ENCODE results near the gene SRRM4.

SRRM4 gene

DNA sequence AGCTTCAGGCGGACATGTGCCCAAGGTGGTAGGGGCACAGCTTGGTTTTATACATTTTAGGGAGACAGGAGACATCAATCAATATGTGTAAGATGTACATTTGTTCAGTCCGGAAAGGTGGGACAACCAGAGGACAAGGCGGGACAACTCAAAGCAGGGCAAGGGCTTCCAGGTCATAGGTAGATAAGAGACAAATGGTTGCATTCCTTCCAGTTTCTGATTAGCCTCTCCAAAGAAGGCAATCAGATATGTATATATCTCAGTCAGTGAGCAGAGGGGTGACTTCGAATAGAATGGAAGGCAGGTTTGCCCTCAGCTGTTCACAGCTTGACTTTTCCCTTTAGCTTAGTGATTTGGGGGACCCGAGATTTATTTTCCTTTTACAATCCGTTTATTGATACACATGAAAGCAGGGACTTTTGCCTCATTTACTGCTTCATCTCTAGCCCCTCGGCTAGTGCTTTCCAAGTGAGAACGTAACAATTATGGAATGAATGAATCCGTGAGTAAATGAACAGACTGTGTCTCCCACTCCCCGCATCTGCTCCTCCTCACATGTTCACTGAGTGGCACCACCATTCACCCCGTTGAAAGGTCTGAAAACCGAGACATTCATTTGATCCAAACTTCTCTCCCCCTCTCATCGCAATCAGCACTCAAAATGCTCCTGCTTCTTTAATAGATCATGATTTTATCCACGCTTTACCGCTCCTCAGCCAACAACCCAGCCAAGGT, 190.5 kb downstream of the SRRM4 start:
- no peak for DNase-seq

DNA sequence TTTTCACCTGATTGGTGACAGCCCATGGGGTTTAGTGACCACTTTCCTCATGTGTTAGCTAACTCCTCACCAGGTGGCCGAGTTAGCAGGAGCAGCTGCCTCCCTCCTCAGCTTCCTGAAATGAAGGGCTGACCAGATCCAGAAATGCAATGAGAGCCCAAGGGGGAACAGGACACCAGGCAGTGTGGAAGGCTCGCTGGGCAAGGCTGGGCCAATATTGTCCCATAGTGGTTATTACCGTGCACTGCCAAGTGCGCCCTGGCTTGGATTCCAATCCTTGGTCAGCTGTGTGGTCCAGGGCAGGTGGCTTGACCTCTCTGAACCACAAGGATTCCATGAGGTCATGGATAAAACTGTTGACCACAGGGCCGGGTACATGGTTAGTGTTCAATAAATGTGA, 193.7 kb downstream of the SRRM4 start:
- no peak for DNase-seq

- peak; percentile 26 for DNase-seq
Observed at GRCh38 chr12:119176267-119177055, 195.1 kb downstream of the SRRM4 start.

DNA sequence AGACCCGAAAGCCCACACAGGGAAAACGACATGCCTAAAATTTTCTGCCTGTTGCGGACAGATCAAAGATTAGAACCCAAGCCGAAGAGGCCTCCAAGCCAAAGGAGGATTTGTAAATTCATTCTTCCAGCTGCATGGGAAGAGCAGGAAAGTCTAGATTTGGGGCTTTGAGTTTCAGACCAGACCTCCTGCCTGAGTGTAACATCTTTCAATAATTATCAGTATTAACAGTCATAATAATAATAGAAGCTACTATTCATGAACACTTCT, 195.7 kb downstream of the SRRM4 start:
- DNase-seq, result no peak

DNA sequence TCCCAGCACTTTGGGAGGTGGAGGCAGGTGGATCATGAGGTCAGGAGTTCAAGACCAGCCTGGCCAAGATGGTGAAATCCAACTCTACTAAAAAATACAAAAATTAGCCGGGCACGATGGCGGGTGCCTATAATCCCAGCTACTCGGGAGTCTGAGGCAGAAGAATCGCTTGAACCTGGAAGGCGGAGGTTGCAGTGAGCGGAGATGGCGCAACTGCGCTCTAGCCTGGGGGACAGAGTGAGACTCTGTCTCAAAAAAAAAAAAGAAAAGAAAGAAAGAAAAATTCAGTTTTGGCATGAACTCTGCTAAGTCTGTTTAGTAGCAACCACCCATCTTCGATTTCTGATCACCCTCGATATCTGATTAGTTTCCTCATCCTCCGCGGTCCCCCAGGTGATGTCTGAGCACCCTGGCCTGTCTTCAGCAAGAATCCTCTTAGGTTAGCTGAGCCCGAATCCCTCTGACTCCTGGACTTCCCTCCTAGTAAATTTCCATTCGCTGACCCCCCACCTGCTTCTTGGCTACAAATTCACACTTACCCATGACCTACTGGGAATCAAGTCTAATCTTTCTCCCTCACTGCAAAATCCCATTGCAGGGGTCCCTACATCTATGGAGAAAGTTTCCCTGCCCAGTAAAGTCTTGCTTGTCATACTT, 196.5 kb downstream of the SRRM4 start:
- no peak for DNase-seq

GRCh38 chr12:119178544-119179334, 197.4 kb downstream of the SRRM4 start, which contains the start of gene HSPB8:
Gene HSPB8, plus strand, starts transcription at chr12:119178931. Its CDS starts 382 bp downstream, at chr12:119179313.
- DNase-seq, result peak in 1 of 2 experiments; percentile 14

DNA sequence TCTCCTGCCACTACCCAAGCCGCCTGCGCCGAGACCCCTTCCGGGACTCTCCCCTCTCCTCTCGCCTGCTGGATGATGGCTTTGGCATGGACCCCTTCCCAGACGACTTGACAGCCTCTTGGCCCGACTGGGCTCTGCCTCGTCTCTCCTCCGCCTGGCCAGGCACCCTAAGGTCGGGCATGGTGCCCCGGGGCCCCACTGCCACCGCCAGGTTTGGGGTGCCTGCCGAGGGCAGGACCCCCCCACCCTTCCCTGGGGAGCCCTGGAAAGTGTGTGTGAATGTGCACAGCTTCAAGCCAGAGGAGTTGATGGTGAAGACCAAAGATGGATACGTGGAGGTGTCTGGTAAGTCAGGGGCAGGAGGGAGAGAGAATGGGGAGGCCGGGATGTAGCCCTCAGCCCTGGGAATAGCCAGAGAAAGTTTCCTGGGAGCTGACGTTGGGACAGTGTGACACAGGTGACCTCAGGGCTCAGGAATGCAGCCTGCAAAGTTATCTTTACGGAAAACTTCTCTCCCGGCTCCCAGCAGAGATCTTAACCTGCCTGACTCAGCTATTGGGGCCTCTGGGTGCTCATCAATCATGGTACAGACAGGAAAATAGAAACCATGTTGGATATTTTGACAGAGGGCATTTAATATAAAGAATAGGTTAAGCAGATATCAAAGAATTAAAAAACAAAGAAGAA, 198.1 kb downstream of the SRRM4 start:
- DNase-seq, result peak; percentile 47 to 61

DNA sequence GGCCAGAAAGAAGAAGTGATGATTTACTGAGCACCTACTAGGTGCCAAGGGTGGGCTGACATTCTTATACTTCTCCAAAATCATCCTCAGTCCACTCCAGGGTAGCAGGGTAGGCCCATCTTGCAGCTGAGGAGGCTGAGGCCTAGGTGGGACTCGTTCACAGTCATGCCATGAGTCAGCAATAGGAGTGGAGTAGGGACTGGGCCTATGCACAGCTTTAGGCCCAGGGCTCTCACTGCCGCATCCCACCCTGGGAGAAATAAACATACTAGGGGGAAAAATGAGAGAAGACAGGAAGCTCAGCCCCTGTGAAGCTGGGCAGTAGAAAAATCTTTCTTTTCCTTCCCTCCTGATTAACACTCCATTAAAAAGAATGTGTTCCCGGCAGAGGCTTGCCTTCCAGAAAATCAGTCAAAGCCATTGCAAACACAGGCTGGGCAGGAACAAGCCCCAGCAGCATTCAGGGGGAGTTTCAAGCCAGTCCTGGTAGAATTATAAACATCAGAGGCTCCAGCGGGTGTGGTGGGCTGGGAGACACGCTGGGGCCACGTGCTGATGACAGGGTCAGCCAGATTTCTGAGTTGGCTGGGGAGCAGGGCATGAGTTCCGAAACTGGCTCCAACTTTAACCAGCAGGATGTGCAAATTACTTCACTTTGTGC, 199.2 kb downstream of the SRRM4 start:
- DNase-seq, result no peak

DNA sequence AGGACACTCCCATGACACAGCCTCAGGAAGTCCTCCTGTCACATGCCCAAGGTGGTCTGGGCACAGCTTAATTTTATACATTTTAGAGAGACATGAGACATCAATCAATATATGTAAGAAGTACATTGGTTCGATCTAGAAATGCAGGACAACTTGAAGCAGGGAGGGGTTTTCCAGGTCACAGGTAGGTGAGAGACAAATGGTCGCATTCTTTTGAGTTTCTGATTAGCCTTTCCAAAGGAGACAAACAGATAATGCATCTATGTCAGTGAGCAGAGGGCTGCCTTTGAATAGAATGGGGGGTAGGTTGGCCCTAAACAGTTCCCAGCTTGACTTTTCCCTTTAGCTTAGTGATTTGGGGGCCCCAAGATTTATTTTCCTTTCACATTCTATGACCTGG, 199.9 kb downstream of the SRRM4 start:
- no peak for DNase-seq

DNA sequence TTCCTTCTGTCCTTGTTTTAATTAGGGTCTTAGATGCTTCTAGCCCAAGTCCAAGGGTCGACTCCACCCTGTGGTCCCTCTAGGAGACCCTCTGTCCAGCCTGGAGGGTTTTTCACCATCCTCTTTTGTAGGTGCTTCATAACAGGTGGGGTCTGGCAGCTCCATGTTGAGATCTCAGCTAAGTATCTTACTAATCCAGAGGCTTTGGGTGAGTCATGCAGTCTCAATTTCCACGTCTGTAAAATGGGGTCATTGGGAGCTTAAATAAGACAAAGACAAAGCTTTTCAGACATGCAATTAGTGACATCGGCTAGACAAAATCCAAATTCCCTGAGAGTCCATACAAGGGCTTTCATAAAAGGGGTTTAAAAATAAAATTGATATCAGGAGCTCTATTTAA, 200.6 kb downstream of the SRRM4 start:
- DNase-seq, result no peak

DNA sequence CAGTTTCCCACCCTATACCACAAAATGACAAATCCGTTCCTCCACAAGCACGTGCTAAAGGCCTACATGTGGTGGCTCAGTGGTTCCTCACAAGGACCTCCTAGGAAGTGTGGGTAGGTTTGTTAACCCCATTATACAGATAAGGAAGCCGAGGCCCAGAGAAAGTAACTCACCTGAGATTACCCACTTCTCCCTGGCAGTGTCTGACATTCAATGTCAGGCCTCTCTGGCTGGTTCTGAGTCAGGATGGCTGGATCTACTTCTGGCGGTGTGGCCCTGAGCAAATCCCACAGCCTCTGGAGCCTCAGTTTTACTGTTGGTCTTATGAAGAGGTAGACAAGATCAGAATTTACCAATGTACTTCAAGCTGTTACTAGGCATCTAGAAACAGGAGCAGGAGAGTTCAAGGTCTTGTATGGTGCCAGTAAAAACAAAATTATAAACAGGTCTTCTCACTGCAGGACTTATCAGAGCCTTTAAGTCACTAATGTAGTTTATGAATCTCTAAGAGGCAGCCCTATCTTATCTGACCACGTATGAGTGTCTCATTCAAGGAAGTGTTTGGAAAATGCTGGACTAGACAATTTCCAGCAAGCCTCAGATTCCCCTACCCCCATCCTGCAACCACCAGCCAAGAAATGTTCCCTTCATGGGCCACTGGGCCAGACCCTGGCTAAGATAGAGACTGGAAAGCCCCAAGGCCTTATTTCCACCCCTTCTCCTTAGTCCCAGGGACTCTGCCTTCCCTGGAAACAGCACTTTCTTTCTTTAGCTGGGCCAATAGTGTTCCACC, 201.6 kb downstream of the SRRM4 start:
- DNase-seq, result no peak

- no peak for DNase-seq
Observed at GRCh38 chr12:119183942-119184695, 202.8 kb downstream of the SRRM4 start.

- DNase-seq, result no peak
Observed at GRCh38 chr12:119195256-119195655, 213.9 kb downstream of the SRRM4 start.

DNA sequence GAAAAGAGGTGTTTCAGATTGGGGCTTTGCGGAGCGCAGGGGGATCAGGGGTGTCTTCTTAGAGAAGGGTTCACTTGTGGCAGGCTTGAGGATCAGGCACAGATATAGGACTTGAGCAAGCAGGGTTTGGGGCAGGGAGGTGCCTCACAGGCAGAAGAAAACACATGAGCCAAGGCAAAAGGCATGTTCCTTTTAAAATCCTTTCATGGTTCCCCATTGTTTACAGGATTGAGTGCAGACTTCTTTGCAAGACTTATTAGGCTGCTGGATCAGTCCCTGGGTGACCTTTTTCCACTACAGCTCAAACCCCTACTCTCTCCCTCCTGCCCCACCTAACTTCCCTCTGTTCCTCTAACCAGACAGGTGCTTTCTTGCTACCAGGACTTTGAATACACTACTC, 217.1 kb downstream of the SRRM4 start:
- no peak for DNase-seq

DNA sequence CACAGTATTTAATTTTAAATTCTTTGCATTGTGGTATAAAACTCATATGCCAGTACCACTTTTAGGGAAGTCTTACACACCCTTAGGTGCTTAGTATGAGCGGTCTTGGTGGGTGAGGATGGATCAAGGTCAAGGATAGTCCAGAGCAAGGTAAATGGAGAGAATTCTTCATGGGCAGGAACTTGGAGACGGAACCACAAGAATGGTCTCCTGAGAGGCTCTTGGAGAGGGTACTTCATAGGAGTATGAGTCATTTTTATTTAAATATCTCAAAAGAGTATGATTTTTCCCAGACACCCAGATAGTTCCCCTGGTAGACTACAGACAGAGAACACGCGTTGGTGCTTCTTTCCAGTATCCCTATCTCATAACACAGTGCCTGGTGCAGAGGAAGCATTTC, 219.3 kb downstream of the SRRM4 start:
- no peak for DNase-seq

DNA sequence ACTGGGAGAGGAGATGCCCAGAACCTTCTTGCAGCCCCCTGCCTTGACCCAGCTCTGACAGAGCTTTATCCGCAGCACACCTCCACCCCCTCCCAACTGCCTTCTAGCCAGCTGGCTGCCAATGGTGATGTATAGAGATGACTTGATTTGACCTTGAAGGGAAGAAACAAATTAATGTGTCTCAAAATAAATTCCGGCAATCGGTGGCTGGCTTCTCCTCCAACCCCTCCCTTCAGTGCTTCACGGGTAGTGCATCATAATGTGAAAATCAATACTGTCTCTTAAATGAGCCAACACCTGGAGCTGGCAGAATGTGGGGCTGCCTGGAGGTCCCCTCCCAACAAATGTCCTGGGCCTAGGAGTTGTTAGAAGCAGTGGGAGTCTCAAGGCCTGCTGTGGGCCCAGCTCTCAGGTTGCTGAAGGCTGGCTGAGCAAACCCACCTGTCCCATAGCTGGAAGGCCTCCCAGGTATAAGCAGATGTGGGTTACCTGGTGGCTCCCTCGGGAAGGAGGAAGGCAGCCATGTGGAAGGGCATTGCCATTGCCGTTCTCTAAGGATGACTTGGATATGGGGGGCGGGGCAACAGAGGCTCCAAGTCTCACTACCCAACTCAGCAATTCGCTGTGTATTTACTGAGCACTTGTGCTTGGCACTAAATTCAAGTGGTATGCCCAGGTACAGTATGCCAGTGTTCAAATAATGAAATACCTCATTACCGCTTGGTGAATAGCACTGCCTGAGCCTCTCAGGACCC, 220.6 kb downstream of the SRRM4 start:
- DNase-seq, result no peak

DNA sequence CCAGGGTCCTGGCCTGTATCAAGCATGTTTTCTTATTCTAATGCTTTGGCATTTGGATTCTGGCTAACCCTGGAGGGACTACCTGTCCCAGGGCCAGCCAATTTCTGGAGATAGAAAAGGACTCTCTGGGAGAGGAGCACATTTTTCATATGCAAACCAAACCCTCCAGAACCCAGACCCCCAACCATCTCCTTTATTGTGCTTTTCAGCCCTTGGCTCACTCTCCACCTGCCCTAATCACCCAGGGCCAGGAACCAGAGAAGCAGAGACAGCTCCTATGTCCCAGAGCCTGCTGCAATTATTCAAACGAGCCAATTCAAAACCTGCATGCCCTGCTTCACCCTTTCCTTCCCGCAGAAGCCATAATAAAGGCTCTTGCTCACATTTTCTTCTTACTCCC, 221.2 kb downstream of the SRRM4 start:
- no peak for DNase-seq

DNA sequence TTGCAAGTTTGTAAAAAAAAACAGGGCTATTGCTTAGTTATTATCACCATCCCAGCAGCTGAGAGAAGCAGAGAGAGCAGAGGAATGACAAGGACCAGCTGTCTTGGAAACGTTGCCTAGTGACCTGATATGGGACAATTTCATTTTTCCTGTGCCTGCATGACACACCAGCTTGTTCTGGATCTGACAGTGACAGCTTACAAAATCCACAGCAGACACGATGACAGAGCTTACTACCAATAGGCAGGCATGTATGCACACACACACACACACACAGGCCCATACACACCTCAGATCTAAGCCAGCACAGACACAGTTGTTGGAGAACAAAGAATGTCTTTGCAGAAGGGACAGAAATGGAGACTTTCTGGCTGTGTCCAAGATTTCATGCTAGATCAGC, 222.8 kb downstream of the SRRM4 start:
- DNase-seq, result no peak

- DNase-seq, result no peak
Observed at GRCh38 chr12:119204671-119205285, 223.4 kb downstream of the SRRM4 start.
